Large intestine (tissue), 3 donors: ENCODE data around the gene L3MBTL3. TPM values are rescaled to one million over a fixed set of nuclear protein-coding genes. Genes with fewer than 3 reads are reported as not detected.
"Not testable (repeated sequence)": the region's sequence is repeated elsewhere in the genome, so short reads cannot be mapped to it uniquely, and the experiment has no call there.

Experiments
- DNase-seq, 2 donors: peaks; one replicate each; pipeline versions ENCODE4 v3.0.0 to v3.0.0-alpha.2; 2013
- H3K27ac ChIP-seq: one replicate; pipeline ENCODE4 v1.5.1; 2013; ENCODE audit warnings: low read length
- H3K27me3 ChIP-seq: 2 replicates; pipeline ENCODE4 v1.6.1; 2013; ENCODE audit warnings: low read length; ENCODE audit not compliant: control insufficient read depth, insufficient read depth
- H3K36me3 ChIP-seq: 2 replicates; pipeline ENCODE4 v1.6.1; 2013; ENCODE audit warnings: low read length; ENCODE audit not compliant: control insufficient read depth, insufficient read depth
- H3K4me1 ChIP-seq: one replicate; pipeline ENCODE4 v1.6.1; 2013; ENCODE audit warnings: low read length; ENCODE audit not compliant: control insufficient read depth, insufficient read depth
- H3K4me3 ChIP-seq: one replicate; pipeline ENCODE4 v1.5.1; 2013; ENCODE audit warnings: low read length
- H3K9me3 ChIP-seq: one replicate; pipeline ENCODE4 v1.6.1; 2013; ENCODE audit warnings: mild to moderate bottlenecking, low read depth, low read length, moderate library complexity; ENCODE audit not compliant: control insufficient read depth
- WGBS: methylation state at CpG from one replicate; pipeline ENCODE4 v1.1.5; 2013; ENCODE audit warnings: low lambda C conversion rate; ENCODE audit not compliant: insufficient coverage; 5-methylcytosine and 5-hydroxymethylcytosine counted together
- polyA plus RNA-seq: library from polyadenylated mRNA; unstranded; fragments of 120-200 nt; gene quantifications from one replicate; pipeline ENCODE4 v1.2.1, GENCODE V29; 2013

The L3MBTL3 gene
- polyA plus RNA-seq, 1 donor, result 9.1 TPM

- Histone ChIP-seq H3K27ac (no peak overlapping the region), H3K27me3 (no peaks in the 10 kb centered on the region), H3K4me3 (no peak overlapping the region), H3K9me3 (no peaks in the 10 kb centered on the region), H3K36me3 (peaks cover 7% of the 10 kb centered on the region), H3K4me1 (no peaks in the 10 kb centered on the region)
- WGBS, result no CpG with 5 or more reads among the region's 6 CpGs
- DNase-seq, result peak; percentile 12 to 22
These were observed 113.9 kb downstream of the L3MBTL3 start for GRCh38 chr6:130132286-130132701.

- Histone ChIP-seq H3K9me3 (no peaks in the 10 kb centered on the region), H3K36me3 (peaks cover 7% of the 10 kb centered on the region), H3K27me3 (no peaks in the 10 kb centered on the region), H3K27ac (no peak overlapping the region), H3K4me1 (no peaks in the 10 kb centered on the region), H3K4me3 (no peak overlapping the region)
- WGBS, result 75% methylated on average over 1 of the region's 2 CpGs
- no peak for DNase-seq
These were observed 116.2 kb downstream of the L3MBTL3 start for GRCh38 chr6:130134582-130134981.

GRCh38 chr6:130136798-130137197 is 118.4 kb downstream of the L3MBTL3 start:
- 80% methylated on average over 1 of the region's 2 CpGs for WGBS
- Histone ChIP-seq H3K27ac (no peak overlapping the region), H3K36me3 (peaks cover 7% of the 10 kb centered on the region), H3K4me1 (no peaks in the 10 kb centered on the region), H3K9me3 (no peaks in the 10 kb centered on the region), H3K4me3 (no peak overlapping the region), H3K27me3 (no peaks in the 10 kb centered on the region)
- DNase-seq, result no peak

GRCh38 chr6:130138116-130138908 is 119.9 kb downstream of the L3MBTL3 start:
- no CpG with 5 or more reads among the region's 7 CpGs for WGBS
- peaks cover 10% of the 10 kb centered on the region for H3K36me3 ChIP-seq

GRCh38 chr6:130138909-130139242 is 120.5 kb downstream of the L3MBTL3 start:
- DNase-seq, result peak in 1 of 2 donors; percentile 10
- Histone ChIP-seq H3K36me3 (peaks cover 11% of the 10 kb centered on the region), H3K4me1 (no peaks in the 10 kb centered on the region), H3K27me3 (no peaks in the 10 kb centered on the region), H3K9me3 (no peaks in the 10 kb centered on the region), H3K27ac (no peak overlapping the region), H3K4me3 (no peak overlapping the region)
- 0% methylated on average over 1 of the region's 3 CpGs for WGBS

More at GRCh38 chr6:130138116-130138908, 119.9 kb downstream of the L3MBTL3 start:
- no peak overlapping the region for H3K27ac ChIP-seq
- H3K9me3 ChIP-seq, result no peaks in the 10 kb centered on the region
- H3K4me1 ChIP-seq, result no peaks in the 10 kb centered on the region
- no peak for DNase-seq
- no peak overlapping the region for H3K4me3 ChIP-seq
- no peaks in the 10 kb centered on the region for H3K27me3 ChIP-seq

- Histone ChIP-seq H3K36me3 (peaks cover 12% of the 10 kb centered on the region), H3K4me1 (no peaks in the 10 kb centered on the region), H3K27ac (no peak overlapping the region), H3K4me3 (no peak overlapping the region), H3K27me3 (no peaks in the 10 kb centered on the region), H3K9me3 (no peaks in the 10 kb centered on the region)
- DNase-seq, result no peak
- WGBS, result 86% methylated on average over 1 of the region's 2 CpGs
These were observed 121.7 kb downstream of the L3MBTL3 start for GRCh38 chr6:130140084-130140483.

- Histone ChIP-seq H3K4me3 (no peak overlapping the region), H3K27ac (no peak overlapping the region), H3K36me3 (peaks cover 5% of the 10 kb centered on the region), H3K4me1 (no peaks in the 10 kb centered on the region), H3K27me3 (no peaks in the 10 kb centered on the region), H3K9me3 (no peaks in the 10 kb centered on the region)
- DNase-seq, result no peak
- no CpG with 5 or more reads among the region's 3 CpGs for WGBS
These were observed 125.3 kb downstream of the L3MBTL3 start for GRCh38 chr6:130143709-130144108.

- WGBS, result 44% methylated on average over 3 of the region's 3 CpGs
- Histone ChIP-seq H3K36me3 (peaks cover 5% of the 10 kb centered on the region), H3K27me3 (no peaks in the 10 kb centered on the region), H3K9me3 (no peaks in the 10 kb centered on the region), H3K4me1 (no peaks in the 10 kb centered on the region), H3K4me3 (no peak overlapping the region), H3K27ac (no peak overlapping the region)
- DNase-seq, result no peak
These were observed 128.7 kb downstream of the L3MBTL3 start for GRCh38 chr6:130147111-130147510.

- H3K9me3 ChIP-seq, result no peaks in the 10 kb centered on the region
- no peaks in the 10 kb centered on the region for H3K27me3 ChIP-seq
- H3K4me1 ChIP-seq, result no peaks in the 10 kb centered on the region
- H3K4me3 ChIP-seq, result no peak overlapping the region
- WGBS, result 100% methylated on average over 3 of the region's 7 CpGs
- H3K27ac ChIP-seq, result no peak overlapping the region
- no peak for DNase-seq
- H3K36me3 ChIP-seq, result peaks cover 2% of the 10 kb centered on the region
These were observed 129.8 kb downstream of the L3MBTL3 start for GRCh38 chr6:130148181-130148580.

GRCh38 chr6:130149016-130149415 is 130.6 kb downstream of the L3MBTL3 start:
- DNase-seq, result peak in 1 of 2 donors; percentile 3
- H3K4me3 ChIP-seq, H3K4me1 ChIP-seq, H3K27me3 ChIP-seq, H3K27ac ChIP-seq, H3K9me3 ChIP-seq, H3K36me3 ChIP-seq: not testable (repeated sequence)
- WGBS, result no CpG with 5 or more reads among the region's 2 CpGs

- Histone ChIP-seq H3K36me3 (no peaks in the 10 kb centered on the region), H3K4me3 (no peak overlapping the region), H3K4me1 (no peaks in the 10 kb centered on the region), H3K9me3 (no peaks in the 10 kb centered on the region), H3K27me3 (no peaks in the 10 kb centered on the region), H3K27ac (no peak overlapping the region)
- DNase-seq, result no peak
- no CpG with 5 or more reads among the region's 8 CpGs for WGBS
These were observed 132.5 kb downstream of the L3MBTL3 start for GRCh38 chr6:130150906-130151305.
